Measurements from ENCODE around the gene PADI6.
A peak's percentile ranks its signal among the peaks of the same experiment; 100 is the strongest.

Gene PADI6

DNA sequence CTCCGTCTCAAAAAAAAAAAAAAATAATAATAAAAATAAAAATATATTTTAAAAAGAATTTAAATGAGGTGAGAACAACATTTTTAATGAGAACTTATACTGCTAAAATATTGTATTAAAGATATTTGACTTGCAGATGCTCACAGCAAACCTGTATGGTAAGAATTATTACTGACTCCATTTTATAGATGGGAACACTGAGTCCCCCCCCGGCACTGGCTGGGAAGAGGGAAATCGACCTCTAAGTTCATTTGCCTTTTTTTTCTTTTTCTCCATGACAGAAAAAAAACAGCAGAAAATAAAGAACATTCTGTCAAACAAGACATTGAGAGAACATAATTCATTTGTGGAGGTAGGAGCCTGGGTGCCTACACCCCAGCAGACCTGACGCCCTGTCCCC is 13.4 kb upstream of the PADI6 start:
- DNase-seq: no peak

DNA sequence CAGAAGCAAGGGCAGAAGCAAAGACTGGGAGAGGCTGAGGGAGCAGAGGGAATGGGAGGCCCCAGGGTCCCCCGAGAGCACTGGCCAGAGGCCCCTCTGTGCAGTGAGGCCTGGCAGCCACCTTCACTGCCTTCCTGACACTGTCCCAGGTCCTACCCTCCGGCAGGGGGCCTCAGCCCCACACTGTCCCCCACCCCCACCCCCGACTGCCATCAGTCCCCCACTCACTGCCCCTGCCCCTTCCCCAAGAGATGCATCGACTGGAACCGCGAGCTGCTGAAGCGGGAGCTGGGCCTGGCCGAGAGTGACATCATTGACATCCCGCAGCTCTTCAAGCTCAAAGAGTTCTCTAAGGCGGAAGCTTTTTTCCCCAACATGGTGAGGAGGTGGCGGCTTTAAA is 13.0 kb upstream of the PADI6 start:
- DNase-seq: no peak

DNA sequence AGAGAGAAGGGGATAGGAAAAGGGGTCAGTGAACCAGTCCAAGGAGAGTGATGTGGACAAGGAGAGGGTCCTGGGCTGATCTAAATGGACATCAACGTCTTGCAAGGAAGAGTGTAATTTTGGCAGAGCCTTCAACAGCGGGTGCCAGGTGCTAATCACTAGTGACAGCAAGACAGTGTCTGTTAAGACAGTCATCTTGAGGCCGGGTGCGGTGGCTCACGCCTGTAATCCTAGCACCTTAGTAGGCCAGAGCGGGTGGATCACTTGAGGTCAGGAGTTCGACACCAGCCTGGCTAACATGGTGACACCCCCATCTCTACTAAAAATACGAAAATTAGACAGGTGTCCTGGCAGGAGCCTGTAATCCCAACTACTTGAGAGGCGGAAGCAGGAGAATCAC is 12.2 kb upstream of the PADI6 start:
- peak; percentile 52 for DNase-seq

DNA sequence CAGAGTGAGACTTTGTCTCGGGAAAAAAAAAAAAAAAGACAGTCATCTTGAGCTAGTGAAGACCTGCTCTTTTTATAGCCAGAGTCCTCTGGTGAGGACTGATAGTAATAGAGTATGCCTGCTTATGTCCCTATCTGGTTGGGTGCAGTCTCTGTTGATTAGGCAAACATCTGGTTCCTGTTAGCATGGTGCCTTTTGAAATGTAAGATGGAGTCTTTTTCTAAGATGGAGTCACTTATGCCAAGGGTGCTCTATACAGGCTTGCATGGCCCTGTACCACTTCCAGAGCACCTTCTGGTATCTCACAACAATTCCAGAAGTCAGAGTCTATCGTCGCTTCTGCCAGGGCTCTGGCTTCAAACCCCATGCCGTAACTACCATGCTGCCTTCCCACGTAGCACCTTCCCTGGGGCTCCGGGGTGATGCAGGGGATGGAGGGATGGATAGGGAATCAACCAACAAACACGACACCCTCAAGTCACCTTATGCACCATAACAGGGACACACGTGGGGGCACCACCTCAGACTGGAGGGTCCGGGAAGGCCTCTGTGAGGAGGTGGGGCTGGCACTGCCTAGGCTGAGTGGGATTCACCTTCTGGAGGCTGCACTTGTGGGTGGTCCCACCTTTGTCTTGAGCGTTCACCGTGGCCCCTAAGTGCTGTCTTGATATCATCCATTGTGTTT is 11.6 kb upstream of the PADI6 start:
- peak; percentile 84 for DNase-seq

DNA sequence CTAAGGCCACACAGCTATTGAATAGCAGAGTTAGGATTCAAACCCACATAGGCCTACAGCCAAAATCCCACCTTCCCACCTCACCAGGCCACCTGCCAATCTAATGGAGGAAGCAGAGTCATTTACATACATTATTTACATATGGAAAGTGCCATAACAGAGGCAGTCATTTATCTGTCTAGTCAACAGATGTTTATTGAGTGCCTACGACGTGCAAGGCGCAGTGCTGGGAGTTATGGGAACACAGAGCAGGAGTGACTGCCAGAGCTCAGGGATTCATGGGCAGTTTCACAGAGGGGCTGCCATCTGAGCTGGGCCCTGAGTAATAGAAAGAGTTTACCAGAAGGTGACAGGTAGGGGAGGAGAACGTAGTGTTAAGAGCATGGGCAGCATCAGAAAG is 10.3 kb upstream of the PADI6 start:
- DNase-seq: no peak

DNA sequence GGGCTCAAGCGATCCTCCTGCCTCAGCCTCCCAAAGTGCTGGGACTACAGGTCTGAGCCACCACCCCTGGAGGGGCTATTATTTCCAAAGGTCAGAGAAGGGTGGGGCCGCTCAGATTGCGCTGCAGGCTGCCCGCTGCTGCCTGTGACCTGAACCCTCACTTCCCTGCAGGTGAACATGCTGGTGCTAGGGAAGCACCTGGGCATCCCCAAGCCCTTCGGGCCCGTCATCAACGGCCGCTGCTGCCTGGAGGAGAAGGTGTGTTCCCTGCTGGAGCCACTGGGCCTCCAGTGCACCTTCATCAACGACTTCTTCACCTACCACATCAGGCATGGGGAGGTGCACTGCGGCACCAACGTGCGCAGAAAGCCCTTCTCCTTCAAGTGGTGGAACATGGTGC is 8.6 kb upstream of the PADI6 start:
- no peak for DNase-seq

DNA sequence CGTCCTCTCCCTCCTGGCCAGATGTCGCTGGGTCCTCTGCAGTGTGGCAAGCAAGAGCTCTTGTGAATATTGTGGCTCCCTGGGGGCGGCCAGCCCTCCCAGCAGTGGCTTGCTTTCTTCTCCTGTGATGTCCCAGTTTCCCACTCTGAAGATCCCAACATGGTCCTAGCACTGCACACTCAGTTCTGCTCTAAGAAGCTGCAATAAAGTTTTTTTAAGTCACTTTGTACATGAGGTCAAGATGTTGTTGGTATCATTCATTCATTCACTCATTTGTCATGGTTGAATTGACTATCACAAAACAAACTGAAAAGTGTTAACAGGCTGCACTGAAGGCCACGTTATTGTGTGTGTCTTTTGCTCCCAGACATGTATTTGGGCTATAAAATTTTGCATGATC is 8.2 kb upstream of the PADI6 start:
- DNase-seq: no peak

DNA sequence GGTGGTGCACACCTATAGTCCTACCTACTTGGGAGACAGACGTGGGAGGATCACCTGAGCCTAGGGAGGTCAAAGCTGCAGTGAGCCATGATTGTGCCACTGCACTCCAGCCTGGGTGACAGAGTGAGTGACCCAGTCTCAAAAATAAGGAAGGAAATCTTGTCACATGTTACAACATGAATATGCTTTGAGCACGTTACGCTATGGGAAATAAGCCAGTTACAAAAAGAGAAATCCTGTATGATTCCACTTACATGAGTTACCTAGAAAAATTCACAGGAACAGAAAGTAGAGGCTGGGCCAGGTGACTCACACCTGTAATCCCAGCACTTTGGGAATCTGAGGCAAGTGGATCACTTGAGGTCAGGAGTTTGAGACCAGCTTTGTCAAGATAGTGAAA is 6.7 kb upstream of the PADI6 start:
- peak; percentile 42 for DNase-seq

DNA sequence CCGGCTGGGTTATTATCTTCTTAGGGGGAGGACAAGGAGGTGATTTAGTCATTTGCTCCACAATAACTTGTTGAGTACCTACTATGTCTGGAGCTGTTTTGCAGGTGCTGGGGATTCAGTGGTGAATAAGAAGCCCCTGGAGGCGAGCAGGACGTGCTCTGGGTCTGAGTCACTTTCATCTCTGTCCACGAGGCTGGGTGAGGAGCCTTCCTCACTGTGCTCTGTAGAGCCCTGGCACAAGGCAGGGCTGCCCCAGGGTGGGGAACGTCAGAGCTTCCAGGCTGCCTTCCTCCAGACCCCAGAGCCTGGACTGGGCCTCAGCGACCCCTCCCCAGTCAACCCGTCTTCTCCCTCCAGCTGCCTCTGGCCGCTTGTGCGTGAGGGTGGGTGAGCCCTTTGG is 2.5 kb upstream of the PADI6 start:
- DNase-seq: no peak

DNA sequence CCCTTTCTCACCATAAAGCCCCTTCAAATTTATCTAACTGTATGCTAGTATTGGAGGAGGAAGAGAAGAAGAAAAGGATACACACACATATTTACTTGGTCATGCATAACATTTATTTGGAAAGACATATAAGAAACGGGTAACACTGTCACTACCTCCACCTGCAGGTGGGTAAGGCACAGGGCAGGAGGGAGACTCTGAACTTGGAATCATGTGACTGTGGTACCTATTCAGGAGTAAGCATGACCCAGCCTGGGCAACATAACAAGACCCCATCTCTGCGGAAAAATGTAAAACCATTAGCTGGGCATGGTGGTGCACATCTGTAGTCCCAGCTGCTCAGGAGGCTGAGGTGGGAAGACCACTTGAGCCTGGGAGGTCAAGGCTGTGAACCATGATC is 1.4 kb upstream of the PADI6 start:
- peak; percentile 42 for DNase-seq

DNA sequence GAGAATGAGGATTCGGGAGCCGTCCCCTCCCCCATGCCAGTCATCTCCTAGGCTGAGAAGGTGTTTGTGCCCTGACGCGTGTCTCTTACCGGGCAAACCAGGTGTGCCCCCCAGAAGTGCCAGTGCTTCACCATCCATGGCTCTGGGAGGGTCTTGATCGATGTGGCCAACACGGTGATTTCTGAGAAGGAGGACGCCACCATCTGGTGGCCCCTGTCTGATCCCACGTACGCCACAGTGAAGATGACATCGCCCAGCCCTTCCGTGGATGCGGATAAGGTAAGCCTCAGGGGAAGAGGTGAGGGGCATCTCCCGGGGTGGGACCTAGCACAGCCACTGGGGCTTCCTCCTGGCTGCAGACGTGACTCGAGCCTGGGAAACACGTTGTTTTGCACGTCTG is 959 bp downstream of the PADI6 start:
- DNase-seq: no peak

DNA sequence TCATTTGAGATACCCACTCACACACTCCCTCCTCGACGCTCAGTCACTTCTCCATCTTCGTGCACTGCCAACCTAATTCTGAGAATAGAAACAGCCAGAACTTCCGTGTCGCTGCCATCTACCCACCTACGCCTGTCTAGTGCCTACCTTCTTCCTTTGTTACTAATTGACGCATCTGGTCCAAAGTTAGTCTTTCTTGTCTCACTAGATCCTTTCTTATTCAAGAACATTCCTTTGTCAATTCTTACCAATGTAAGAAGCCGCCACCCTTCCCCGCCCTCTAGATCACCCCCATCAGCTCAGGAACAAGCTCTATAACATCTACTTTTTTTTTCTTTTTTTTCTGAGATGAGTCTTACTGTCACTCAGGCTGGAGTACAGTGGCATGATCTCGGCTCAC is 3.7 kb downstream of the PADI6 start:
- DNase-seq: no peak

DNA sequence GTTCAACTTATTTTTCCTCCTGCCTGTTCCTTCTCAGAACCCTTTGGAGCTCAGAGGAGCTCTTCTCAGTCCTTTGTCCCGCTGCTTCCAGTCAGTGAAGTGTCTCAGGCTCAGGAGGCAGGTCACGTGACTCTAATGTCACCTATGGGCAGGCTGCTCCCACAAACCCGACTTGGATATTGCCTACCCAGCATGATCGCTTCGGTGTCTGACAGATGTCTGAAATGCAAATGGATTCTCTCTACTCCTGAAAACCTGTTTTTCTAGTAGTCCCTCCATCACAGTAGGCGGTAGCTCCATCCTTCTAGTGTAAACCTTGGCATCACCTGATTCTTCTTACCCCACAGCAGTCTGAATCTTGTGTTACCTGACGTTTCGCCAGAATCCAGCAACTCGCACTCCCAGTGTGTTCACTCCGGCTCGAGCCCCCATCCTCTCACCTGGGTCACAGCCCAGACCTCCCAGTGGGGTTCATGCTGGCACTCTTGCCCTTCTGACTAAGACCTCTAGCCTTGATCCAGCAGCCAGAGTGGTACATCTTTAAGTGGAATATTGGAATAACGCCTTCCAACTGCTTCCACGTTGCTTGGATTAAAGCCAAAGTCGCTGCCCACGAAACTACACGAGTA is 5.4 kb downstream of the PADI6 start:
- no peak for DNase-seq

DNA sequence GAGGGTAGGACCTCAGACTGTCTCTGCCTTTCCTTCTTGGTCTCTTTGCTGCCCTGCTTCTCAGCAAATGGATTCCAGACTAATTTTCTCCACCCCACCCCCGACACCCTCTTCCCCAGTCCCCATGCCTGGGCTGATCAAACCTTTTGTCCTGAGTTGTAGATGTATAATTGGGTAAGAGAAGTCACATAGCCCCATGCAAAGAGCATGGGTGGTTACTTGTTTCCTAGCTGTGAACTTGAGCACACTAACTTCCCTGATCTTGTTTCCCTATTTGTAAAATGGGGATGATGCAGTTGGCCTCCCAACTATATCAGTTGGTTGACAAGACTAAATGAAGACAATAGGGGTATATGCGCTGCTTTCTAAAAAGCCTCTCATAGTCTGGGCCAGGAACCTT is 9.2 kb downstream of the PADI6 start:
- no peak for DNase-seq

DNA sequence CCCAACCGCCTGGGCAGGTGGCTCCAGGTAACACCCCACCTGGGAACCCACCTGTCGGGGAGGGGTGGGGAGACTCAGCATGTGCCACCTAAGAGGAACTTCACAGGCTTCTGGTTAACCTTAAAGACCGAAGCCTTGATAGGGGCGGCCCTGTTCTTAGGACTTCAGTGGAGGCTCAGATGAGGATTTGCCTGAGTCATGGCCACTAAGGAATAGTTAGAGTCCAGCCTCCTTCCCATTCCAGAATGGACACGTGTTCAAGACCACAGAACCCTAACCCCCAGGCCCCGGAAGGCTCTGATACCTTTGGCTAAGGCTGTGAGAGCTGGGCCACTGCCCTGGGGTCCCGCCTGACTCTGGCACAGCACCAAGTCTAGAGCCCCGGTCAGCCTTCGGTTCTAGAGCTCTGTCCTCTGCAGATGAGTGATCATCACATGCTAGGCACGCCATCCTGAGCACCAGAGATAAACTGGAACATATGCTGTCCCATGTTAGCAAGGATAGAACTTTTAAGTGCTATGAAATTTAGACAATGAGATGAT is 20.3 kb downstream of the PADI6 start:
- no peak for DNase-seq

DNA sequence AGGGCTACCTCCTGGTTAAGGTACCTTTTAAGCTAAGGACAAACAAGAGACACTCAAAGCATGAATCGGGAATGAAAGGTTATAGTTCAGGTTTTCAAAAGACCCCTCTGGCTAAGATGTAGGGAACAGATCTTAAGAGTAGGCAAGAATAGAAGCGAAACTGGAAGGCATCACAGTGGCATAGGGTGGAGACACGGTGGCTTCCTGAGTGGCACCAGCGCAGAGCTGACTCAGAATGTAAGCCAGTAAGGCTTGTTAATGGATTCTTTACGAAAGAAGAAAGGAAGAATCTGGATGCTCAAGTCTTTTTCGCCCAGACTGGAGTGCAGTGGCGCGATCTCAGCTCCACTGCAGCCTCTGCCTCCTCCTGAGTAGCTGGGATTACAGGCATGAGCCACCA is 21.2 kb downstream of the PADI6 start:
- no peak for DNase-seq

DNA sequence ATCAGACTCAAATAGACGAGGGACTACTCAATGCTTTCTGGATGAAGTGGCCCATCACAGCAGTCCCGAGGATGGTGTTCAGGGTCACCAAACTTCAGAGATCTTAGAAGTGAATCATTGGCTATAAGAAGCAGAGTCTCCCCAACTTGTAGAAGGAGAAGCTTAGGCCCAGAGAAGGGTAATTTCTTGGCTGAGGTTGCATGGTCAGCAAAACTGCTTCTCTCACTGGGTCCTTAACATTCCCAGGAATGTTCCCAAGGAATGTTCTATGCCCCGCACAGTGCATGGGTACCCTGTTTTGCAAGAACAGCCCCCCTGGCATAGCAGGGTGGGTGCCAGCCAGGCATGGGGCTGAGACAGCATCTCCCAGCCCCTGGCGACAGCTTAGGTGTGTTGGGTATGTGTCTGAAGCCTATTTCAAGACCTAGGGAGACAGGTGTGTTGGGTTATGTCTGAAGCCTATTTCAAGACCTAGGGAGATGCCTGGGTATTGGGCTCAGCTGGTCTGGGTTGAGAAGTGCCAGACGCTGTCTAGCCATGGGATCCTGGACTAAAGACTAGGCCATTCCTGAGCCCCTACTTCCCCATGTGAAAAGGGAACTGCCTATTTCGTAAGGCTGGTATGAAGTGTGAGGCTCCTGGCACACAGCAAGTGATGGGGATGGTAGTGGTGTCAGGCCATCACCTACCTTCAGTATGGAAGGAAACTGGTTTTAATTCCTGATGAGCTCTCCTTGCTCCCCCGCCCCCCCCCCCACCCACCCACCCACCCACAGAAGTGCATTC is 26.1 kb downstream of the PADI6 start:
- no peak for DNase-seq

DNA sequence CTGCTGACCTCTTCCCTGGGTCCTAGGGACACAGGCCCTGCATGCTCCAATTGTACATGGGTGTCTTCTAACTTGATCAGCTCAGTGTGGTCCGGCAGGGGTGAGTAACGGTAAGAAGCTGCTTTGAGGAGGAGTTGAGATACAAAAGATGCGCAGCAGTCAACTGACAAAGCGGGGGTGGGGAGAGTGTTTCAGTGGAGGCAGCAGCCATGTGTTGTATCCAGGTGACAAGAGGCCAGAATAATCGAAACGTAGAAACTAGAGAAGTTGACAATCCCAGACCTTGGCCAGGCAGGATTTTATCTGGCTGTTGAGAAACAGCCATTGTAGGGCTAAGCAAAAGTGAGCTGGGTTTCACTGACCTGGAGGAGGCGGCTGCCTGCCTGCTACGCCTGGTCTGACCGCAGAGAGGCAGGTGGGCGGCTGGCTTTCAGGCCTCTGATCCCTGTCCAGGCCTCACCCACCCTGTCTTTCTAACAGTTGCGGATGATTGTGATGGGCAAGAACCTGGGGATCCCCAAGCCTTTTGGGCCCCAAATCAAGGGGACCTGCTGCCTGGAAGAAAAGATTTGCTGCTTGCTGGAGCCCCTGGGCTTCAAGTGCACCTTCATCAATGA is 28.8 kb downstream of the PADI6 start:
- no peak for DNase-seq

DNA sequence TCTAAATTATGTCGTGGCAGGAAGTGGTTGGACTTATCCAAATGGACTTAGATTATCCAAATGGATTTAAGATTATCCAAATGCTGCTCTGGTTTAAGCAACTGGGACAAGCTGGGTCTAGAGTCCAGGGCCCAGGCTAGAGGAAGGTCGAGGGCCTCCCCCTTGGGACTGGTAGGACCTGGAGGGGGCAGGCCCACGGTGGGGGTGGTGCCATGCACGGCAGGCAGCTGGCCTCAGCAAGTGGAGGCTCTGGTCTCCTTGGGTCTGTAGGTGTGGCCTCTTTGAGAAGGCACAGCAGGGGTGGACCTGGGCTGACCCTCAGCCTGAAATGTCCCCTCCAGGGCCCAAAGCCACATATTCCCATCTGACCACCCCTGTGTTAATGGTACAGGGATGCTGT is 29.8 kb downstream of the PADI6 start:
- DNase-seq: no peak

DNA sequence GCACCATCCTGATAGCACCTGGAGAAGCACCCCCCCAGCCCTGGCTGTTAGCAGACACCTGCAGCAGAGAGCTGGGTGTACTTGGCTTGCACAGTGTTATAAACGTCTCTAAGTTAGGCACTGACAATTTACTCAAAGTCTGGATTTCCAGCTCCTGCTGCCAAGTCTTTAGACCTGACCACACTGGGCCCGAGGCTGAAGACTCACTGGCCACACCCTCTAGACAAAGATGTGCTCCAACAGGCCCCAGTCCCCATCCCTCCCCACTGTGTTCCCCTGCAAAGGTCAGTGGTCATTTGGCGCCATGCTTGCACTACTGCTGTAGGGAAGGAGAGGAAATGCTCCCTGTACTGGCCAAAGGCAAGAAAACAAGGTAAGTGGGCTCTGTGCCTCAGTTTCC is 31.1 kb downstream of the PADI6 start:
- no peak for DNase-seq

DNA sequence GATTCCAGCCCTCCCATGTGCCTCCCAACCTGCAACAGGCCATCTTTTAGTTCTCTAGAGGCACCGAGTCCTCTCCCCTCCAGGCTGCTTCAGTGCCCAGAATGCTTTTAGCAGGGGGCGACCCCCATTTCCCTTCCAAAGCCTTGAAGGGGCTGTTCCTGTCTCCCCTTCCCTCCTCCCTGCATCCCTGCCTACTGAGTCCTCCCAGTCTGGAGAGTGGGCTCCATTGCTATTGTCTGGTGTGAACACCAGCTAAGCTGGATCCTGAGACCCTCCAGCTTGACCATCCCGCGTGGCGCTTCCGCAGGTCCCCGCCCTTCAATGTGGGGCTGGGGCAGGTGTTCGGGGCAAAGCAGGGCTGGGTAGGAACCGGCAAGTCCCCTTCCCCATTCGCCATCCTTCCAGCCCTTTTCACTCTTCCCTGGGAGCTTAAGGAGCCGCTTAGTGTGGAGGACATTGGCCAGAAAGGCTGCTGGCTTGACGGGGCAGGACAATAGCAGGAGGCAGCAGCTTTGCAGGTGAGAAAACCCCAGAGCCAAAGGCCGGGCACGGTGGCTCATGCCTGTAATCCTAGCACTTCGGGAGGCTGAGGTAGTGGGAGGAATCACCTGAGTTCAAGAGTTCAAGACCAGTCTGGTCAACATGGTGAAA is 32.2 kb downstream of the PADI6 start:
- DNase-seq: no peak

DNA sequence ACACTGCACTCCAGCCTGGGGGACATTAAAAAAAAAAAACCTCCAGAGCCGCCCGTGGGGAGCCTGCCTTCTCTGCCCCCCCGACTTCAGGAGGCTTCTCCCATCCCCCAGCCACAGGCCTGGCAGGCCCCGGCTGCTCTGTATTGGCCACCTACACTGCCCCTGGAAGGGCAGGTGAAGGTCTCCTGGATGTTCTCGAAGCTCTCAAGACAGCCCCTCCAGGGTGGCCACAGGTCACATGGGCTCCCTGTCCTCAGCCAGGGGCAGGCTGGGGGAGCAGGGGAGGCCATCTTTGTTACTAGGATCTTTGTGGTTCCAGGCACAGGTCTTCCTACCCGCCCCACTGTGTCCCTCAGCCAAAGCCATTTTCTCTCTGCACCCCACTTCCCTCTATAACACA is 32.8 kb downstream of the PADI6 start:
- DNase-seq: no peak
